Ishikawa (cell line): ENCODE measurements around the gene SEC61G.

Experiments
- CEBPB ChIP-seq: IDR thresholded peaks from 2 replicates; pipeline ENCODE4 v1.6.1; 2012
- CREB1 ChIP-seq: IDR thresholded peaks from 2 replicates; pipeline ENCODE4 v1.6.1; 2012; ENCODE audit warnings: low read depth
- EGR1 ChIP-seq: IDR thresholded peaks from 2 replicates; pipeline ENCODE4 v1.6.1; 2012
- EP300 ChIP-seq: IDR thresholded peaks from 2 replicates; pipeline ENCODE4 v1.6.1; 2012; ENCODE audit warnings: borderline replicate concordance
- FOXM1 ChIP-seq: IDR thresholded peaks from 2 replicates; pipeline ENCODE4 v1.6.1; 2012; ENCODE audit warnings: low read depth, borderline replicate concordance
- MAX ChIP-seq: IDR thresholded peaks from 2 replicates; pipeline ENCODE4 v1.6.1; 2012
- NFIC ChIP-seq: IDR thresholded peaks from 2 replicates; pipeline ENCODE4 v1.6.1; 2012
- RAD21 ChIP-seq: IDR thresholded peaks from 2 replicates; pipeline ENCODE4 v1.6.1; 2012; ENCODE audit warnings: low read depth
- TAF1 ChIP-seq: IDR thresholded peaks from 2 replicates; pipeline ENCODE4 v1.6.1; 2012; ENCODE audit warnings: low read depth, mild to moderate bottlenecking
- TCF12 ChIP-seq: IDR thresholded peaks from 2 replicates; pipeline ENCODE4 v1.6.1; 2012; ENCODE audit warnings: low read depth
- TEAD4 ChIP-seq: IDR thresholded peaks from 2 replicates; pipeline ENCODE4 v1.6.1; 2012
- YY1 ChIP-seq: IDR thresholded peaks from 2 replicates; pipeline ENCODE4 v1.6.1; 2012; ENCODE audit warnings: low read depth
- ZBTB7A ChIP-seq: IDR thresholded peaks from 2 replicates; pipeline ENCODE4 v1.6.1; 2012; ENCODE audit warnings: low read depth
- TF ChIP-seq, protein P1 (sequence below): IDR thresholded peaks from 2 replicates; pipeline ENCODE4 v1.6.1; 2012; ENCODE audit warnings: low read depth, mild to moderate bottlenecking
- TF ChIP-seq, protein P2 (sequence below): IDR thresholded peaks from 2 replicates; pipeline ENCODE4 v1.6.1; 2012

Gene SEC61G

DNA sequence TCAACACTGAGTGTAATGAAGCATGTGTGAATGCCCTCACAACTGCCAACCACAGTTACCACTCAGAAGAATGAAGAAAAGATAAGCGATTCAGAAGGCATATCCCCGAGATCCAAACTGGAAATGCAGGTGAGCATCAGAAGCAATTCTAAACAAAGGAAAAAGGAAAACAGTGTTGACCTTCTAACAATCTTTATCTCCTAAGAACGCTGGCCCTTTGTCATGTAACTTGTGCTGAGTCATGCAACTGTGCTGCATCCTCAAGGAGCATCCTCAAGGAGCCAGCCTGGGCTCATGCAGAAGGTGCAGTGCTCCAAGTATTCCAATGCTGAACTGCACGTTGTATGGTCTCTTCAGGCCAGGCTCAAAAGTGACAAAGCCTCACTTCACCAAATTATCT lies 30.6 kb downstream of the SEC61G start:
- TF ChIP-seq RAD21: no peak
- TF ChIP-seq CREB1: no peak
- no peak for TF ChIP-seq CEBPB
- no peak for TF ChIP-seq FOXM1
- TF ChIP-seq TEAD4: no peak
- no peak for TF ChIP-seq TCF12
- TF ChIP-seq, protein P1, sequence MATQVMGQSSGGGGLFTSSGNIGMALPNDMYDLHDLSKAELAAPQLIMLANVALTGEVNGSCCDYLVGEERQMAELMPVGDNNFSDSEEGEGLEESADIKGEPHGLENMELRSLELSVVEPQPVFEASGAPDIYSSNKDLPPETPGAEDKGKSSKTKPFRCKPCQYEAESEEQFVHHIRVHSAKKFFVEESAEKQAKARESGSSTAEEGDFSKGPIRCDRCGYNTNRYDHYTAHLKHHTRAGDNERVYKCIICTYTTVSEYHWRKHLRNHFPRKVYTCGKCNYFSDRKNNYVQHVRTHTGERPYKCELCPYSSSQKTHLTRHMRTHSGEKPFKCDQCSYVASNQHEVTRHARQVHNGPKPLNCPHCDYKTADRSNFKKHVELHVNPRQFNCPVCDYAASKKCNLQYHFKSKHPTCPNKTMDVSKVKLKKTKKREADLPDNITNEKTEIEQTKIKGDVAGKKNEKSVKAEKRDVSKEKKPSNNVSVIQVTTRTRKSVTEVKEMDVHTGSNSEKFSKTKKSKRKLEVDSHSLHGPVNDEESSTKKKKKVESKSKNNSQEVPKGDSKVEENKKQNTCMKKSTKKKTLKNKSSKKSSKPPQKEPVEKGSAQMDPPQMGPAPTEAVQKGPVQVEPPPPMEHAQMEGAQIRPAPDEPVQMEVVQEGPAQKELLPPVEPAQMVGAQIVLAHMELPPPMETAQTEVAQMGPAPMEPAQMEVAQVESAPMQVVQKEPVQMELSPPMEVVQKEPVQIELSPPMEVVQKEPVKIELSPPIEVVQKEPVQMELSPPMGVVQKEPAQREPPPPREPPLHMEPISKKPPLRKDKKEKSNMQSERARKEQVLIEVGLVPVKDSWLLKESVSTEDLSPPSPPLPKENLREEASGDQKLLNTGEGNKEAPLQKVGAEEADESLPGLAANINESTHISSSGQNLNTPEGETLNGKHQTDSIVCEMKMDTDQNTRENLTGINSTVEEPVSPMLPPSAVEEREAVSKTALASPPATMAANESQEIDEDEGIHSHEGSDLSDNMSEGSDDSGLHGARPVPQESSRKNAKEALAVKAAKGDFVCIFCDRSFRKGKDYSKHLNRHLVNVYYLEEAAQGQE: no peak
- TF ChIP-seq ZBTB7A: no peak
- TF ChIP-seq, protein P2, sequence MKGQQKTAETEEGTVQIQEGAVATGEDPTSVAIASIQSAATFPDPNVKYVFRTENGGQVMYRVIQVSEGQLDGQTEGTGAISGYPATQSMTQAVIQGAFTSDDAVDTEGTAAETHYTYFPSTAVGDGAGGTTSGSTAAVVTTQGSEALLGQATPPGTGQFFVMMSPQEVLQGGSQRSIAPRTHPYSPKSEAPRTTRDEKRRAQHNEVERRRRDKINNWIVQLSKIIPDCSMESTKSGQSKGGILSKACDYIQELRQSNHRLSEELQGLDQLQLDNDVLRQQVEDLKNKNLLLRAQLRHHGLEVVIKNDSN: no peak
- TF ChIP-seq EGR1: no peak

- TF ChIP-seq MAX (no peak), TCF12 (no peak), CREB1 (no peak), RAD21 (no peak), EP300 (no peak), FOXM1 (no peak), EGR1 (no peak), NFIC (no peak), ZBTB7A (no peak), TEAD4 (no peak), TAF1 (no peak), CEBPB (no peak), YY1 (no peak)
- TF ChIP-seq, protein P1: no peak
- TF ChIP-seq, protein P2: no peak
These were observed 33.8 kb downstream of the SEC61G start for GRCh38 chr7:54725255-54725654.

GRCh38 chr7:54722502-54722901 lies 36.5 kb downstream of the SEC61G start:
- TF ChIP-seq NFIC (no peak), EGR1 (no peak), ZBTB7A (no peak), RAD21 (no peak), TEAD4 (no peak), EP300 (no peak)

- TF ChIP-seq TEAD4: no peak
These were observed 37.0 kb downstream of the SEC61G start for GRCh38 chr7:54722026-54722425.

GRCh38 chr7:54719974-54720373 lies 39.0 kb downstream of the SEC61G start:
- TF ChIP-seq, protein P2: no peak
- TF ChIP-seq EP300 (no peak), FOXM1 (no peak), ZBTB7A (no peak), TEAD4 (no peak), TAF1 (no peak), EGR1 (no peak), NFIC (no peak), MAX (no peak), CREB1 (no peak), CEBPB (no peak), YY1 (no peak), TCF12 (no peak), RAD21 (no peak)
- TF ChIP-seq, protein P1: no peak
